Activated naive CD8-positive, alpha-beta T cell treated with anti-CD3 and anti-CD28 coated beads for 36 hours (primary cell): Measurements from ENCODE around the gene SON. TPM values are rescaled to one million over a fixed set of nuclear protein-coding genes. Genes with fewer than 3 reads are reported as not detected.
"Not testable (repeated sequence)": the region's sequence is repeated elsewhere in the genome, so short reads cannot be mapped to it uniquely, and the experiment has no call there.

Experiments used
- DNase-seq: peaks from one replicate; pipeline ENCODE4 v3.0.0; 2021
- H3K27ac Mint-ChIP-seq: one replicate; pipeline ENCODE4 v1.8.0; 2022; ENCODE audit warnings: mild to moderate bottlenecking, moderate library complexity, mixed read lengths
- H3K27me3 Mint-ChIP-seq: one replicate; pipeline ENCODE4 v1.8.0; 2022; ENCODE audit warnings: mild to moderate bottlenecking, mixed read lengths
- H3K36me3 Mint-ChIP-seq: one replicate; pipeline ENCODE4 v1.8.0; 2021; ENCODE audit warnings: mild to moderate bottlenecking, mixed read lengths
- H3K4me1 Mint-ChIP-seq: one replicate; pipeline ENCODE4 v1.8.0; 2021; ENCODE audit warnings: mixed read lengths
- H3K4me3 Mint-ChIP-seq: one replicate; pipeline ENCODE4 v1.8.0; 2022; ENCODE audit warnings: mild to moderate bottlenecking, moderate library complexity, mixed read lengths
- H3K9me3 Mint-ChIP-seq: one replicate; pipeline ENCODE4 v1.8.0; 2022; ENCODE audit warnings: mixed read lengths
- total RNA-seq, 2 experiments: library from RNA; stranded (reverse); gene quantifications; one replicate each; pipeline ENCODE4 v1.2.3, GENCODE V29; 2021

Gene SON
- total RNA-seq = 100 to 1,000 TPM; 283 to 328 TPM

- no peaks in the 10 kb centered on the region for H3K9me3 Mint-ChIP-seq
- peaks cover 35% of the 10 kb centered on the region for H3K4me1 Mint-ChIP-seq
- no peaks in the 10 kb centered on the region for H3K27me3 Mint-ChIP-seq
- DNase-seq = peak; percentile 97
- H3K27ac Mint-ChIP-seq = peak within 1 kb of the TSS; percentile 97
- H3K4me3 Mint-ChIP-seq = peak within 1 kb of the TSS; percentile 88
- peaks cover 51% of the 10 kb centered on the region for H3K36me3 Mint-ChIP-seq
Observed at GRCh38 chr21:33542640-33543504, at the start of gene SON. Gene SON, plus strand, starts transcription at chr21:33543038. Its CDS starts 55 bp downstream, at chr21:33543093.

GRCh38 chr21:33493756-33494155 is 49.1 kb upstream of the SON start:
- Mint-ChIP-seq H3K27ac (no peak overlapping the region), H3K9me3 (no peaks in the 10 kb centered on the region), H3K4me3 (no peak overlapping the region), H3K36me3 (no peaks in the 10 kb centered on the region), H3K4me1 (peaks cover 10% of the 10 kb centered on the region), H3K27me3 (no peaks in the 10 kb centered on the region)
- no peak for DNase-seq

- Mint-ChIP-seq H3K36me3 (no peaks in the 10 kb centered on the region), H3K27me3 (no peaks in the 10 kb centered on the region), H3K9me3 (no peaks in the 10 kb centered on the region), H3K4me3 (no peak overlapping the region), H3K27ac (no peak overlapping the region), H3K4me1 (peaks cover 8% of the 10 kb centered on the region)
- DNase-seq = no peak
Observed at GRCh38 chr21:33495743-33496142, 47.1 kb upstream of the SON start.

- Mint-ChIP-seq H3K27me3 (no peaks in the 10 kb centered on the region), H3K27ac (no peak overlapping the region), H3K36me3 (peaks cover 2% of the 10 kb centered on the region), H3K4me3 (no peak overlapping the region), H3K9me3 (no peaks in the 10 kb centered on the region), H3K4me1 (peaks cover 5% of the 10 kb centered on the region)
- DNase-seq = no peak
Observed at GRCh38 chr21:33496345-33496744, 46.5 kb upstream of the SON start.

GRCh38 chr21:33505833-33506232 is 37.0 kb upstream of the SON start:
- no peak for DNase-seq
- no peak overlapping the region for H3K27ac Mint-ChIP-seq
- H3K36me3 Mint-ChIP-seq = peaks cover 43% of the 10 kb centered on the region
- peaks cover 2% of the 10 kb centered on the region for H3K9me3 Mint-ChIP-seq
- no peak overlapping the region for H3K4me3 Mint-ChIP-seq
- H3K4me1 Mint-ChIP-seq = peaks cover 3% of the 10 kb centered on the region
- no peaks in the 10 kb centered on the region for H3K27me3 Mint-ChIP-seq

- not testable (repeated sequence) for H3K4me3 Mint-ChIP-seq, H3K4me1 Mint-ChIP-seq, H3K27ac Mint-ChIP-seq, H3K9me3 Mint-ChIP-seq, H3K27me3 Mint-ChIP-seq, DNase-seq
- H3K36me3 Mint-ChIP-seq = peaks cover 49% of the 10 kb centered on the region
Observed at GRCh38 chr21:33507003-33507402, 35.8 kb upstream of the SON start.

- no peak for DNase-seq
- Mint-ChIP-seq H3K36me3 (peaks cover 50% of the 10 kb centered on the region), H3K9me3 (peaks cover 2% of the 10 kb centered on the region), H3K4me1 (peaks cover 7% of the 10 kb centered on the region), H3K27ac (no peak overlapping the region), H3K4me3 (no peak overlapping the region), H3K27me3 (no peaks in the 10 kb centered on the region)
Observed at GRCh38 chr21:33510826-33511225, 32.0 kb upstream of the SON start.

- Mint-ChIP-seq H3K27ac (no peak overlapping the region), H3K9me3 (peaks cover 2% of the 10 kb centered on the region), H3K36me3 (peaks cover 52% of the 10 kb centered on the region), H3K4me3 (no peak overlapping the region), H3K4me1 (peaks cover 7% of the 10 kb centered on the region), H3K27me3 (no peaks in the 10 kb centered on the region)
- no peak for DNase-seq
Observed at GRCh38 chr21:33511639-33512038, 31.2 kb upstream of the SON start.

GRCh38 chr21:33512481-33512880 is 30.4 kb upstream of the SON start:
- H3K9me3 Mint-ChIP-seq = no peaks in the 10 kb centered on the region
- peaks cover 7% of the 10 kb centered on the region for H3K4me1 Mint-ChIP-seq
- H3K4me3 Mint-ChIP-seq = no peak overlapping the region
- H3K36me3 Mint-ChIP-seq = peaks cover 53% of the 10 kb centered on the region
- no peak overlapping the region for H3K27ac Mint-ChIP-seq
- DNase-seq = no peak
- no peaks in the 10 kb centered on the region for H3K27me3 Mint-ChIP-seq

- Mint-ChIP-seq H3K27ac (no peak overlapping the region), H3K9me3 (no peaks in the 10 kb centered on the region), H3K4me3 (no peak overlapping the region), H3K36me3 (peaks cover 55% of the 10 kb centered on the region), H3K4me1 (peaks cover 7% of the 10 kb centered on the region), H3K27me3 (no peaks in the 10 kb centered on the region)
- DNase-seq = no peak
Observed at GRCh38 chr21:33514229-33514628, 28.6 kb upstream of the SON start.

GRCh38 chr21:33518899-33519298 is 23.9 kb upstream of the SON start:
- H3K9me3 Mint-ChIP-seq = no peaks in the 10 kb centered on the region
- DNase-seq = no peak
- peaks cover 38% of the 10 kb centered on the region for H3K36me3 Mint-ChIP-seq
- H3K27me3 Mint-ChIP-seq = no peaks in the 10 kb centered on the region
- H3K4me1 Mint-ChIP-seq = peaks cover 7% of the 10 kb centered on the region
- H3K27ac Mint-ChIP-seq = no peak overlapping the region
- no peak overlapping the region for H3K4me3 Mint-ChIP-seq

GRCh38 chr21:33522297-33522952 is 20.4 kb upstream of the SON start:
- Mint-ChIP-seq H3K4me1 (no peaks in the 10 kb centered on the region), H3K27me3 (no peaks in the 10 kb centered on the region), H3K27ac (peak overlapping the region; percentile 31), H3K36me3 (peaks cover 31% of the 10 kb centered on the region), H3K4me3 (no peak overlapping the region), H3K9me3 (no peaks in the 10 kb centered on the region)
- DNase-seq = no peak

- H3K27me3 Mint-ChIP-seq = no peaks in the 10 kb centered on the region
- no peak for DNase-seq
- H3K9me3 Mint-ChIP-seq = no peaks in the 10 kb centered on the region
- H3K27ac Mint-ChIP-seq = peak overlapping the region; percentile 31
- H3K4me3 Mint-ChIP-seq = no peak overlapping the region
- H3K4me1 Mint-ChIP-seq = no peaks in the 10 kb centered on the region
- peaks cover 29% of the 10 kb centered on the region for H3K36me3 Mint-ChIP-seq
Observed at GRCh38 chr21:33522953-33523349, 19.9 kb upstream of the SON start.

GRCh38 chr21:33531007-33531406 is 11.8 kb upstream of the SON start:
- Mint-ChIP-seq H3K4me3 (no peak overlapping the region), H3K27ac (no peak overlapping the region), H3K36me3 (peaks cover 32% of the 10 kb centered on the region)

GRCh38 chr21:33537212-33537611 is 5.6 kb upstream of the SON start:
- Mint-ChIP-seq H3K27ac (peak overlapping the region; percentile 7), H3K27me3 (no peaks in the 10 kb centered on the region), H3K4me3 (no peak overlapping the region), H3K36me3 (peaks cover 57% of the 10 kb centered on the region), H3K4me1 (peaks cover 21% of the 10 kb centered on the region), H3K9me3 (no peaks in the 10 kb centered on the region)
- DNase-seq = no peak

More at GRCh38 chr21:33531007-33531406, 11.8 kb upstream of the SON start:
- no peaks in the 10 kb centered on the region for H3K4me1 Mint-ChIP-seq
- no peak for DNase-seq
- no peaks in the 10 kb centered on the region for H3K9me3 Mint-ChIP-seq
- H3K27me3 Mint-ChIP-seq = no peaks in the 10 kb centered on the region
